Measurements from ENCODE around the gene MATN3.

Gene MATN3

GRCh38 chr2:20035955-20036666, 23.6 kb upstream of the MATN3 start:
- no peak for DNase-seq

- DNase-seq = no peak
Observed at GRCh38 chr2:20034821-20035220, 22.4 kb upstream of the MATN3 start.

- DNase-seq = no peak
Observed at GRCh38 chr2:20034218-20034617, 21.8 kb upstream of the MATN3 start.

- no peak for DNase-seq
Observed at GRCh38 chr2:20033322-20033721, 20.9 kb upstream of the MATN3 start.

GRCh38 chr2:20030224-20030623, 17.8 kb upstream of the MATN3 start:
- no peak for DNase-seq

- DNase-seq = no peak
Observed at GRCh38 chr2:20027705-20028434, 15.4 kb upstream of the MATN3 start.

GRCh38 chr2:20027260-20027677, 14.8 kb upstream of the MATN3 start:
- no peak for DNase-seq

- no peak for DNase-seq
Observed at GRCh38 chr2:20025065-20025786, 12.8 kb upstream of the MATN3 start.

- no peak for DNase-seq
Observed at GRCh38 chr2:20023688-20024087, 11.2 kb upstream of the MATN3 start.

GRCh38 chr2:20021405-20022009, 9.0 kb upstream of the MATN3 start:
- DNase-seq = no peak

- DNase-seq = no peak
Observed at GRCh38 chr2:20019747-20020146, 7.3 kb upstream of the MATN3 start.

- no peak for DNase-seq
Observed at GRCh38 chr2:20018601-20019152, 6.2 kb upstream of the MATN3 start.

GRCh38 chr2:20016346-20016745, 3.9 kb upstream of the MATN3 start:
- DNase-seq = no peak

GRCh38 chr2:20015482-20016083, 3.1 kb upstream of the MATN3 start:
- no peak for DNase-seq

- no peak for DNase-seq
Observed at GRCh38 chr2:20013126-20013849, 820 bp upstream of the MATN3 start.

- no peak for DNase-seq
Observed at GRCh38 chr2:20012032-20012281, 511 bp downstream of the MATN3 start.

- DNase-seq = no peak
Observed at GRCh38 chr2:20011276-20012031, 1.0 kb downstream of the MATN3 start.

- no peak for DNase-seq
Observed at GRCh38 chr2:20008703-20009102, 3.8 kb downstream of the MATN3 start.

- no peak for DNase-seq
Observed at GRCh38 chr2:20005891-20006470, 6.5 kb downstream of the MATN3 start.

- no peak for DNase-seq
Observed at GRCh38 chr2:20005067-20005627, 7.3 kb downstream of the MATN3 start.

- DNase-seq = no peak
Observed at GRCh38 chr2:20001361-20001863, 11.1 kb downstream of the MATN3 start.

All from SHP77 treated with DMSO at 0.1 percent for 48 hours (cell line).